Measurements from ENCODE around the gene GNAQ. TPM values are rescaled to one million over a fixed set of nuclear protein-coding genes. Genes with fewer than 3 reads are reported as not detected.

The GNAQ gene
- total RNA-seq, 1 experiment from 2014 or later, result 7.7 TPM

- DNase-seq (ENCODE audit: low spot score), result no peak
Measured at GRCh38 chr9:77975036-77975435, 56.6 kb downstream of the GNAQ start.

DNA sequence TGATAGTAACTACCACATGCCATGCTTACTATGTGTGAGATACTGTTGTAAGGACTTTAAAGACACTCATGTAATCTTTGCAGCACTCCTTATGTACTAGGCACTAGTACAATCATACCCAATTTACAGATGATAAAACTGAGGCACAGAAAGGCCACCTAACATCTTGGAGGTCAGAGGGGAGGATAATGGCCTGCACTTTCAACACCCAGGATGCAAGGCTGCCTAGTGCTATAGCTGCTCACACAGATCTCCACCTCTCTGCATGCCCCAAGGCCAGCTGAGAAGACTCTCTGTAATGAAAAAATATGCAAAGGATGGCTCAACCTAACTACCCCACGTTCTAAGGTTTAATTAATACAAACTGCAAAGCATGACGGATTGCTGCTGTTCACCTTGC is 57.2 kb downstream of the GNAQ start:
- DNase-seq (ENCODE audit: low spot score), result no peak

- DNase-seq (ENCODE audit: low spot score), result no peak
Measured at GRCh38 chr9:77969083-77969482, 62.5 kb downstream of the GNAQ start.

DNA sequence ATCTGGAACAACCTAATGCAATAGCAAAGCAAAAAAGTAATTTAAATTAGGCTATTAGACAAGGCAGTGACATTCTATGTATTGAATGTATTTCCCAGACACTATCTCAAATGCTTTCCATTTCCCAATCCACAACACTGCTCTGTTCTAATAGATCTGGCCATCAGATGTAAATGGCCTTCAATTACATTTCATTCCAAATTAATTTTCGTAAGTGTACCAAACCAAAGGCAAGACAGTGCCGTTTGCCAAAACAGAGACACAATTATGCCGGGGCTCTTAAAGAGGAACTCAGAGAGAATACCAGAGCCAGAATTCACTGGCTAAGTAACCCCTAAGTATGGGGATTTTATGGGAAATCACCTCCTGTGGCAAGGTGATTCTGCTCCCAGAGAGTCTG is 63.1 kb downstream of the GNAQ start:
- no peak for DNase-seq (ENCODE audit: low spot score)

- no peak for DNase-seq (ENCODE audit: low spot score)
Measured at GRCh38 chr9:77966718-77967117, 64.9 kb downstream of the GNAQ start.

DNA sequence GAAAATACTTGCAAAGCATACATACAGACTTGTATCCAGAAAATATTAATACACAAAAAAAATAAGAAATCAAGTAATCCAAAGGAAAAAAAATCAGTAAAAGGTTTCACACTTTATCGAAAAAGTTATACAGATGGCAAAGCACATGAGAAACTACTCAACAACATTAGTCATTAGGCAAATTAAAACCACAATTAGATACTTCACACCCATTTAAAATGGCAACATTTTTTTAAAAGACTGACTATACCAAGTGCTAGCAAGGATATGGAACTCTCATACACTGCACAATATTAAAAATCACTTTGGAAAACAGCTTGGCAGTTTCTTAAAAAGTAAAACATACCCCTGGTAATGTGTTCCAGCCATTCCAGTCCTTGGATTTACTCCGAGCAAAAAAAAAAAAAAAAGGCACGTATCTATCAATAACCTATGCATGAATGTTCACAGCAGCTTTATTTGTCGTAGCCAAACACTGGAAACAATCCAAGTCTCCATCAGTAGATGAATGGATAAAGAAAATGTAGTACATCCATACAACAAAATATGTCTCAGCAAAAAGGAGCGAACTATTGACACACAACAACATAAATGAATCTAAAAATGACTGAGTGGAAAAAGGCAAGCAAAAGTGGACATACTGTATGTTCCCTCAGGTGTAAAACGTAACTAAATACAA is 66.0 kb downstream of the GNAQ start:
- no peak for DNase-seq (ENCODE audit: low spot score)

DNA sequence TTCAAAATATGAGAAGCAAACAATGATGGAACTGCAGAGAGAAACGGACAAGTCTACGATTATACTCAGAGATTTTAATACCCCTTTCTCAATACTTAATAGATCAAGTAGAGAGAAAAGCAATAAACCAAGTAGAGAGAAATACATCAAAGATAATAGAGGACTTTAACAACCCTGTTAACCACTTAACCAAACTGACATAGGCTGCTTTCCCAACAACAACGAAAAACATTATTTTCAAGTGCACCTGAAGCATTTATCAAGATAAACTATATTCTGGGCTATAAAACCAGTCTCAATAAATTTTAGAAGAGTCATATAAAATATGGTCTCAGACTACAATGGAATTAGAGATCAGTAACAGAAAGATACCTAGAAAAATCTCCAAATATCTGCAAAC is 67.4 kb downstream of the GNAQ start:
- no peak for DNase-seq (ENCODE audit: low spot score)

DNA sequence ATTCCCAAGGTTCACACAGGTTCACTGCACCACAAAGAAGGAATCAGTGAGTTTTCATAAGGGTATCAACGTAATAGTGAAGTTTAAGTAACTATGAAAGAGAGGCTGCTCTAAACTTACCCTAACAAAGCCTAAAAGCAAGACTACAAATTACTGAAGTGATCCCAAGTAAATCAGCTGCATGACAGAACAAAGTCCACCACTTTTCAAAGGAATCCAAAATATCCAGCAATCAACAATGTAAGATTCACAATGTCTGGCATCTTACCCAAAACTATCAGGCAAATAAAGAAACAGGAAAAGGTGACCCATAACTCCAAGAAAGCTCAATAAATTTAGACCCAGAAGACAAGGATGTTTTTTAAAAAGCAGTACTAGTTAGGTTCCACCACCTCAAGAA is 70.1 kb downstream of the GNAQ start:
- DNase-seq (ENCODE audit: low spot score), result no peak

DNA sequence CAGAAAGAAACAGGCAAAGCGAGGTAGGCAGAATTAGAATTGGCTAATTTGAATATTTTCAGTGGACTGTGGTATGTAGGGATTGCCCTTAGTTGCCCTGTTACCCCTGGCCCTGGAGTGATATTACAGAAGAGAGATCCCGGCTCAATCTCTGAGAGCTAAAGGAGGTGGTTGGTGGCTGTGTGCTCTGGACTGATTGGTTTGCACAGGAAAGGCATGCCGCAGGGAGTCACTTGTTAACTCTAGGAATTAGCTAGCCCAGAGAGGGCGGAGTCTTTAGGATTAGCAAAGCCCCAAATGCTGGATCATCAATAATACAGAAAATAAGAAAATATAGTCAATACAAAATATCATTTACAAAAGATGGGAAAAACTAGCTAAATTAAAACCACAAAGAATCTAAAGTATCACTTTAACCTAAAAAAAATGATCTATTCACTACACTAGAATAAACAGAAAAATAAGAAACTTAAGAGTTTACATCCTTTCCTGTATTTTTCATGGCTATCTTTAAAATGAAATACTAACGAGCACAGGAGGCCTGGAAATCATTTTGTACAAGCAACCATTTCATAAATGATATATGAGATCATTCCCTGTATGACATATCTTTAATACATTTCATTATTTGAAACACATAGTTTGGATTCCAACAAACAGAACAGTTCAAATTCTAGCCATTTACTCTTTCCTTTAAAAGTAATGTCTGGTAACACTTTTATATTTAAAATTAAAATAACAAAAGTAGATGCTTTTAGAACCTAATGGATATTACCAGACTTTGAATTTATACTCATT is 71.1 kb downstream of the GNAQ start:
- no peak for DNase-seq (ENCODE audit: low spot score)

DNA sequence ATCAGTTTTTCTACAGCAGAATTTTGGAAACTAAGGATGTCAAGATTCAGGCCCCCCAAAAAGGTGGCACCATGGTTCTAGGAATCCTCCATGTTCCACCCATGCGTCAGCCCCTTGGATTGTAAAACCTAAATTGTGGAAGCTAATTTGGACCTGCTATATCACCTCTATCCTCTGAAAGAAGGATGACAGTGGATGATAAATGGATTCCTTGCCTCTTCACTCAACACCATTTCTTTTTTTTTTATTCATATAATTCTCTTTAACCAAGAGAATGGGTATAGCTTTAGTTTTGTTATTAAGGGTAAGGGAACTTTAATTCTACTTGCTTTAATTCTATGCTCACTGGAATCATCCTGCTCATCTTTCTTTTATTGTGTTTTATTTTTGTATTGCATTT is 71.8 kb downstream of the GNAQ start:
- no peak for DNase-seq (ENCODE audit: low spot score)

- no peak for DNase-seq (ENCODE audit: low spot score)
Measured at GRCh38 chr9:77957652-77958051, 74.0 kb downstream of the GNAQ start.

DNA sequence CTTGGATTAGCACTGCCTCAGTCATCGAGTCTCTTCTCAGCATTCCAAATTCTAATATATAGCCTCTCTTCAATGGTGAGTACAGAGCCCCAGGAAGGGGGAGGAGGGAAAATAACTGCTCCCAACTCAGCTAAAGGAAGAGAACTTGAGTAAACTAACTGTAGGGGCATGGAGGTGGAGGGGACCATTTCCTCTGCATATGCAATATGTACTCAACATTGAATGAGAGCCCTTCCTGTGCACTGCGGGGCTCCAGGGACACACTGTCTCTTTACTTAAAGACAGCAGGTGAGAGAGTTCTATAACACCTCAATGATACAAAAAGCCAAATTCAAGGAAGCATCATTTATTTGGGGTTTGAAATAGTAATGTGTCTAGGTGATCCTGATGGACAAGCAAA is 75.1 kb downstream of the GNAQ start:
- no peak for DNase-seq (ENCODE audit: low spot score)

DNA sequence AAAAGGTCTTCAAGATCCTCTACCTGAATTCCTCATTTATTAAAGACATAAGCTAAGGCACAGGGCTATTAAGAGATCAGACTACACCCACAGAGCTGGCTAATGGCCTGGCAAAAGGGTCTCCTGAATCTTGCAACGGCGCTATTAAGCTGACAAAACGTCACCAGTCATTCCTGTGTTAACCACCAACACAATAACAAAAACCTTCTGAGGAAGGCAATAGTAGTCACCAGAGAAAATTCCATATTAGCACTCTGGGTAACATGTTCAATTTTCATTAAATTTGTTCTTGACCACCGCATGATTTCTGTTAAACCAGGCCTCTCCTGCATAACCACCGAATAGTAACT is 77.0 kb downstream of the GNAQ start:
- no peak for DNase-seq (ENCODE audit: low spot score)

- no peak for DNase-seq (ENCODE audit: low spot score)
Measured at GRCh38 chr9:77954013-77954665, 77.5 kb downstream of the GNAQ start.

- DNase-seq (ENCODE audit: low spot score), result no peak
Measured at GRCh38 chr9:77953590-77953989, 78.0 kb downstream of the GNAQ start.

DNA sequence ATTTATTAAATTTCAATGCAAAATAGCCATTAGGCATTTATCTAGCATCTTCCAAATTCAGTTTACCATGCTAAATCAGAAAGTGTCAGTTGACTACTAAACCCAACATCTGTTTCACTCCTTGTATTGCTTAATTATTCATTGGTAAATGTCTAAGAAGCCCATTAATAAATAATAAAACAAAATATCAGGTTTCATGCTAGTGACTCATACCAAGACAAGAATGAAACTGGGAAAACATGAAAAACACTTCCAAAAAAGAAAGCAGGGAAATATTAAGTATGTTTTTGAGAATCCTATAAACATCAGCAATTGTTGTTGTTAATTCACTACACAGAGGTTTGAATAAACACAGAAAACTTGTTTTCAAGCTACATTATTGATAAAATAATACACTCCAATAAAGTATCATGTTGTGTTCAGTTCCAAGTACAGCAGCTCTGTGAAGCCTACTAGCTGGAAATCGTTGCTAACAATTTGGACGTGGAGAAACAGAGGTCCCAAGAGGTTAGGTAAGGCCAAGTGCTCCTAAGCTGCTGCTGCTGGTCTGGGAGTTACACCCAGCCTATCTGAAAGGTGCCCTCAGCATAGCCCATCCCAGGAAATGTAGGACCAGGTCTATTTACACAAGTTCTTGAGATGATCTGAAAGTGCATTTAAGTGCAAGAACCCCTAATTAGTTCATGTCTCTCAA is 78.8 kb downstream of the GNAQ start:
- no peak for DNase-seq (ENCODE audit: low spot score)

DNA sequence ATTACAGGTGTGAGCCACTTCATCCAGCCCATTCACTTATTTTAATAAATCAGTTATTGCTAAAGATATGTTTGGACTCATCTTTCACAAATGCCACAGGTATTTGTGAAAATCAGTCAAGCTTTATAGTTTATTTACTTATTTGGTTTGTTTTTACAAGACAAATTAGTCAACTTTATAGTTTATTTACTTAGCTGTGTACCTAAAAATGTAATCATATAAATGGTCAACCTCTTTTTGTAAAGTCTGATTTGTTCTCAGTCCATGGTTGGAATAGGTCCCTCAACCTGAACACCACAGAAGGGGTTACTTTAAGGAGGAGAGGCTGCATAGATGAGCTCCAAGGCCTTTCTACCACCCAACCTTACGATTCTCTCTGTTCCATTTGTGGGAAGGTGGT is 80.2 kb downstream of the GNAQ start:
- DNase-seq (ENCODE audit: low spot score), result no peak

DNA sequence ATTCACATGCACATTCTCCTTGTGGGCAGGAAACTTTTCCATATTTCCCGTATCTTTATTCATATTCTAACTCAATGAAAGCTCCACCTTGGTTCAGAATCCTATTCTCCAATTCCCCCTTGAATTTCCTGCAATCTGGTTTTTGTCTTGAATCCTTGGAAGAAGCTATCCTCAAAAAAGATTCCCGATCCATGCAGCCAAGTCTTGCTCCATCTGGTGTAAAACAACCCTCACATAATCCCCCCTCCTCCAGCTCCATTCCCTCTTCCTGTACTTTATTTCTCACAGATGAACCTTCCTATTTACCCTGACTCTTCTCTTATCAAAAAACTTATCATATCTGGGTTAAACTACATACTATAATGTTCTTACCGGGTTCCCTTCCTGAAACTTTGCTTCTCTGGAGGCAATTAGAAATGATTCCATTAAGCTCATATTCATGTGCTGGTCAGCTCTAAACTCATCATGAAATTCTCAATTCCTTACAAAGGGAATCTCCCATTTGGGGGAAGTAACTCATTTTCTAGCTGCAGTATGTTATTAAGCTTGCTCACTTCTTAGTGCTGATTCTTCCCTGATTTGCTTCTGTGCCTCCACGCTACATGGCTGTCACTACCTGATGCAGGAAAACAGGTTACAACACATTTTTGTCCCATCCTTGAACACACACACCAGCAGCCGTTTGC is 81.7 kb downstream of the GNAQ start:
- DNase-seq (ENCODE audit: low spot score), result no peak

DNA sequence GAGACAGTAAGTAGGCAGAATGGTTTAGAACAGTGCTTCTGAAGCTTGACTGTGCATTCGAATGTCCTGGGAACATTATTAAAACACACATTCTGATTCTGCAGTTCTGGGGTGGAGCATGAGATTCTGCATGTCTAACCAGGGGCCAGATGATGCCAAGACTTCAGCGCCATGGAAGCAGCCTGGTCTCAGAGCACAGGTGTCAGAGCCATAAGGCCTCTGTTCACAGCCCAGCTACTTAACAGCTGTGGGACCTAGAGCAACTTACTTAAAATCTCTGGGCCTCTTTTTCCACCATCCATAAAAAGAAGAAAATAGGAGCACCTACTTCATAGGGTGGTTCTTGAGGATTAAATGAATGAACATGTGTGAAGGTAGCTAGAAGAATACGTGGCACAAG is 84.0 kb downstream of the GNAQ start:
- DNase-seq (ENCODE audit: low spot score), result no peak

- DNase-seq (ENCODE audit: low spot score), result no peak
Measured at GRCh38 chr9:77946969-77947620, 84.5 kb downstream of the GNAQ start.

DNA sequence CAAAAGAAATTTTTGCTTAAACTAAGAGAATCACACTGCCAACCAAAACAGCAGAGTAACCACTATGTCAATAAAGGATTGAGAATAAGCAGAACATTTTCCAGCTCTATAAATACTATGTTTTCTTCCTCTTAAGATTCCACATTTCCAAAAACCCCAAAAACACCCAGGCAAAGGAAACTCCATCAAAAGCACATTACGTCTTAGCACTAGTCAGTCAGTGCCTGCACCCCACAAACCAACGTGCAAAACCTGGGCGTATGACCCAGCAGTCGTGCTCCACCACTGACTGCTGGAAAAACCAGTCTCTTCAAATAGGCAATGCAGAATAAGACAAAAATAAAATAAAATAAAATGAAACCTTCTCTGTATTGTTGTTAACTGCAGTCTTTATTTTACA is 85.3 kb downstream of the GNAQ start:
- DNase-seq (ENCODE audit: low spot score), result no peak
